Measurements from ENCODE around the gene KCNQ1OT1.
A peak's percentile ranks its signal among the peaks of the same experiment; 100 is the strongest.

KCNQ1OT1 gene

GRCh38 chr11:2702771-2703362 is 3.1 kb upstream of the KCNQ1OT1 start:
- no peak for DNase-seq (ENCODE audit: low read depth in 2 of 2)

GRCh38 chr11:2701898-2702434 is 2.2 kb upstream of the KCNQ1OT1 start:
- DNase-seq (ENCODE audit: low read depth in 2 of 2): no peak

- DNase-seq (ENCODE audit: low read depth in 2 of 2): no peak
These were observed 1.4 kb upstream of the KCNQ1OT1 start for GRCh38 chr11:2701230-2701629.

GRCh38 chr11:2700415-2701211 is 819 bp upstream of the KCNQ1OT1 start:
- peak in 1 of 2 donors; percentile 16 for DNase-seq (ENCODE audit: low read depth in 2 of 2)

GRCh38 chr11:2699185-2699530 is 636 bp downstream of the KCNQ1OT1 start:
- DNase-seq (ENCODE audit: low read depth in 2 of 2): no peak

GRCh38 chr11:2698386-2699184 is 1.2 kb downstream of the KCNQ1OT1 start:
- DNase-seq (ENCODE audit: low read depth in 2 of 2): no peak

GRCh38 chr11:2697866-2698265 is 1.9 kb downstream of the KCNQ1OT1 start:
- no peak for DNase-seq (ENCODE audit: low read depth in 2 of 2)

- no peak for DNase-seq (ENCODE audit: low read depth in 2 of 2)
These were observed 3.3 kb downstream of the KCNQ1OT1 start for GRCh38 chr11:2696455-2696854.

- DNase-seq (ENCODE audit: low read depth in 2 of 2): no peak
These were observed 4.5 kb downstream of the KCNQ1OT1 start for GRCh38 chr11:2694995-2695939.

GRCh38 chr11:2694495-2694894 is 5.3 kb downstream of the KCNQ1OT1 start:
- no peak for DNase-seq (ENCODE audit: low read depth in 2 of 2)

GRCh38 chr11:2693271-2694261 is 6.2 kb downstream of the KCNQ1OT1 start:
- no peak for DNase-seq (ENCODE audit: low read depth in 2 of 2)

- DNase-seq (ENCODE audit: low read depth in 2 of 2): no peak
These were observed 7.6 kb downstream of the KCNQ1OT1 start for GRCh38 chr11:2691991-2692875.

- no peak for DNase-seq (ENCODE audit: low read depth in 2 of 2)
These were observed 8.4 kb downstream of the KCNQ1OT1 start for GRCh38 chr11:2691355-2691761.

- no peak for DNase-seq (ENCODE audit: low read depth in 2 of 2)
These were observed 9.0 kb downstream of the KCNQ1OT1 start for GRCh38 chr11:2690596-2691354.

GRCh38 chr11:2689651-2690575 is 9.9 kb downstream of the KCNQ1OT1 start:
- DNase-seq (ENCODE audit: low read depth in 2 of 2): no peak

GRCh38 chr11:2688381-2689231 is 11.2 kb downstream of the KCNQ1OT1 start:
- no peak for DNase-seq (ENCODE audit: low read depth in 2 of 2)

Data from stimulated activated CD8-positive, alpha-beta memory T cell treated with anti-CD3 and anti-CD28 coated beads, Interleukin-15, amount 100 ng/mL, for 48 hours (primary cell).